NCI-H2081 (cell line): ENCODE results near the gene SETMAR.

ENCODE experiments used
- DNase-seq, 2 experiments: peaks; one replicate each; lab custom pipeline; 2025; lab: John Stamatoyannopoulos, UW

SETMAR gene

DNA sequence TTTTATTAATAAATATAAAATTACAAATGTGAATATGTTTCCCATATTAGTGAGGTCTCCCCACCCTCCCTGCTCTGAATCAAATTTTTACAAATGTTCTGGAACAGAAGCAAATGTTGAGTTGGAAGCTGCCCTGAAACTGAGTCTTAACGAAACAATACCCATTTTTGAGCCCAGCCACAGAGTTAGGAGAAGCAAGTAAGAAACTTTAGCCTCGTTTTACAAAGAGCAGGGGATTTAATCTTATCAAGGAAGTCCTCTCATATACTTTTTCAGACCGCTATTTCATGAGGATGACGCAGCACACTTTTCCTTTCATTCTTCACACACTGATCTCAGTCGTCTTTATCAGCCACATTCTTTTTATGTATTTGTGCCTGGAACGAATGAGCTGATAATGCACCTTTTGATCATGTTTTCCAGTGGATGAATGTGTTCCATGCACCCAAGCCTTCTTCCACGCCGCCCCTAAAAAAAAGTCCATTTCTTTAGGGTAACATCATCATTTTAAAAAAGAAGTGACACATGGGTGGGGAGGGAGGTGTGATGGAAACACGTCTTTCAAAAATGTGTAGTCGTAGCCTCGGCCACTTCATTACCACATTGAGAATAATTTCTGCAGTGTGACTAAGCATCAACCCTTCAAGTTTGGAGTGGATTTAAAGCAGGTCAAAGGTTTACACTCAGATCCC, 48.1 kb downstream of the SETMAR start:
- DNase-seq, result no peak

DNA sequence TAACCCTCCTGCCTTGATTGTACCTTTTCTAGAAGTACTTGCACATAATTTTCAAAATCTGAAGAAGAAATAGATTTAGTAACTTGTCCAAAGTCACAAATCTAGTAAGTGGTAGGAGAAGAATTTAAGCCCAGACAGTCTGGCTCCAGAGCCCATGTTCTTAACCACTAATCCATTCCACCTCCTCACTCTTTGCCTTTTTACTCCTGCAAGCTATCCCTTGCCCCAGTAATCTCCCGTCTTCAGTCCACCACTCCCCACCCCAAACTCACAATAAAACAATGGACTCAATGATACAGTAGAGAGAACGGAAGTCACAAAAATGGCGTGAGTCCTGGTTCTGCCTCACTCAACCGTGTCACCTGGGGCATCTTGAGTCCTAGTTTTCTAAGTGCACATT, 48.7 kb downstream of the SETMAR start:
- DNase-seq, result no peak

DNA sequence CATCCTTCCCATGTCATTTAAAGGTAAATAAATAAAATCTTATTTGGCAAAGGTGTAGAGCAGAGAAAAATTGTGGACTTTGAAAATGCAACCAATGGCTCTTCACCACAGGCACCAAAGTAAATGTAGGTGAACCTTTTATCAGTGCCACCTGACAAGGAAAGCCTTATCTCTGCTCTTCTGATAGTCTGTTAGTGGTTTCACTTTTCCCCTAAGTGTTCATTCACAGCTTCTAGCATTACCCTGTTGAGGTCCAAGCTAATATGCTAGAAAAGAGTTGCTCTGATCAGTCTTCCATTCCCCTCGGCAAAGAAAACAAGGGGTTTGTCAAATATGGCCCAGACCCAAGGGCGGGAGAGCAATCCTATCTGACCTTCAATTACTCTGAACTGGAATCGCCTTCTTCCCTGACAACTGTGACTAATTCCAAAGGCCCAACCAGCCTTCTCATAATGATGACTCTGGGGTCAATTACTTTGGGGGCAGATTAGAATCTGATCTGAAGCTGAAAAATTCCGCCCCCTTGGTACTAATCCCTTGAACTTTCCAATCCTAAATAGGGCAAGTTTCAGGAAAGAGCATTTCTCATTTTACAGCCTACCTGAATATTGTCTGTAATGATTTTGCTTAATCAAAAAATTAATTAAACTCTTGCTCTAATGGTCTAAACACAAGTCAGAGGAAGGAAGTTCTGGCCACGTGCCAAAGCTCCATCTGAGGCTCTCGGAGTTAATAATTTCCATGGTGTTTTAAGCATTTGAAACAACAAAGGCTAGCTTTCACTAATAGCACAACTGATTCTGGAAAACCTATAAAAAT, 52.4 kb downstream of the SETMAR start:
- DNase-seq, result no peak

DNA sequence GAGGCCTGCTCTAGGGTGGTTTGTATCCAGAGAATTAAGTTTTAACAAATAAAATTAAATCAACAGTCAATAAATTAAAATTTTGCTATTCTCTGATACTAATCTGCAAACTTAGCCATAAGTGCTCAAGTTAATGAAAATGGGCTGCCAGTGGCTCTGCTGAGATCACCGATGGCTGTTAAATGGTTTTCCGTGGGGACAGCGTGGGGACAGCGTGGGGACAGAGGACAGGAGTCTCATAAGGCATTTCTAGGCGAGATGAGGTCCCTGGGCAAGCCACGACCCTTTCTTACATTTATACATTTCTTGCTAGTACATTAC, 53.0 kb downstream of the SETMAR start:
- DNase-seq, result no peak

DNA sequence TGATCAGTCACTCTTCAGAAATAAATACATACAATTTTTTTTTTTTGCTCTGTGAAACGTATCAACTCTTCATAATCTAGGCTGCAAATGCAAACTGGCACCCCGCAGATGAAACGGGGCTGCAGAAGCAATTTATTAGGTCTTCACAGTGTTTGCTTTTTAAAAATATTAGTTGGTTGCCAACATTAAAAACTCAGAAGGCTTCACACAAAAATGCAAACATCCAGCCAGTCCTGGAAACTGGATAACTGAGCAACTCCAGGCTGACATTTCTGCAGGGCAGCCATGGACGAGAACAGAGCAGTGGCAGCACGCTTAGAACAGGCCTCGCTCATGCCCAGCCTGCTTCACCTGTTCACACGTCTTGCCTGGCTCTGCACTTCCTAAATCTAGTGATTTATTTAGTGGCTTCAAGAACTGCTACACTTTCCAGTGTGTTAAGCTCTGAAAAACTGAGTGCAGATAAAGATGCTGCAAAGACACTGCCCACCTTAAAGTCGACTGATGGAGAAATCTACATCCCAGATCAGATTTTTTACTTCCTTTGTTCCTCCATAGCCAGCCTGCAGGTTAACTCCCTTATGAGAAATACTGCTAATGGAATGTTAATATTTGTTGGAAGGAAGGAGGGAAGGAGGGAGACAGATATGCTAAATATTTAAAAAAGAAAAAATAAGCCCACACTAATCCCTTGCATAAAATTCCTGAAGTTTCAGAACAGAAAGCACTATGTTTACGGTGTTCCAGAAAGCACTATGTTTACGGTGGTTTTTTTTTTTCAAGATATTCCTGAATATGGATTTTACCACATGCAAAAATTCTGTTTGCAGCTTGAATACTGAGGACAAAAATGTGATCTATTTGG, 53.6 kb downstream of the SETMAR start:
- DNase-seq, result no peak

DNA sequence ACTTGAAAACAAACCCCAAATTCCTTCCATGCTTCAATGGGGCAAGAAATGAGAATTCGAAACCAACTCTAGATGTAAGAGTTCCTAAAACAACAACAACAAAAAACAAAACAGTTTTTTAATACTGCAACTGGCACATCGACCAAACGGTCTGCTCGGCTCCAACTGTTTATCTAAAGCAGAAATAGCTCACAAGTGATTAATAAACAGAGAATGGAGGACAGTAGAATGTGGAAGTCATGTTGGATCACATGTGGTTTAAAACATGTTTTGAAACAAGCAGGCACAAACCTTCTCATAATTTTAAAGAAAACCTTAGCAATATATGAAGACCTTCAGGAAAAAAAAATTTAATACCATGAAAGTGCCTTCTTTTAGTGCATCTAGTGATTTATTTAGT, 55.1 kb downstream of the SETMAR start:
- no peak for DNase-seq

DNA sequence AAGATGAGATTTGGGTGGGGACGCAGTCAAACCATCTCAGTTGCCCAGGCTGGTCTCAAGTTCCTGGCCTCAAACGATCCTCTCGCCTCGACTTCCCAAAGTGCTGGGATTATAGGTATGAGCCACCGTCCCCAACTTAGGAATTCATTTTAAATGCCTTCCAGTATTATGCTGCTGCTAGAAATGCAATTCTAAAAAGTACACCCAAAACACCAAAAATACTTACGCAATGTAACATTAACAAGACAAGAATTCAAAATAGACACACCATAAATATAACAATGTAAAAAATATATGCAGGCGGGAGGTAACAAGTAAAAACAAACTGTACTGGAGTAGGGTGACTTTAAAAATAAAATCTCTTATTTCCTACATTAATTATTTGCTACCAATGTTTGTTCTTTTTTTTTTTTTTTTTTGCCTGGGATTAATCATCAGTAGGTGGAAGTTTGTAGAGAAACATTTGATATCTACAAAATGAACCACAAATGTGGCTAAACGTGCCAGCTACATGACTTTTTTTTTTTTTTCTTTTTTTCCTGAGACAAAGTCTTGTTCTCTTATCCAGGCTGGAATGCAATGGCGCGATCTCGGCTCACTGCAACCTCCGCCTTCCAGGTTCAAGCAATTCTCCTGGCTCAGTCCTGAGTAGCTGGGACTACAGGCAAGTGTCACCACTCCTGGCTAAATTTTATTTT, 56.8 kb downstream of the SETMAR start:
- DNase-seq, result no peak

DNA sequence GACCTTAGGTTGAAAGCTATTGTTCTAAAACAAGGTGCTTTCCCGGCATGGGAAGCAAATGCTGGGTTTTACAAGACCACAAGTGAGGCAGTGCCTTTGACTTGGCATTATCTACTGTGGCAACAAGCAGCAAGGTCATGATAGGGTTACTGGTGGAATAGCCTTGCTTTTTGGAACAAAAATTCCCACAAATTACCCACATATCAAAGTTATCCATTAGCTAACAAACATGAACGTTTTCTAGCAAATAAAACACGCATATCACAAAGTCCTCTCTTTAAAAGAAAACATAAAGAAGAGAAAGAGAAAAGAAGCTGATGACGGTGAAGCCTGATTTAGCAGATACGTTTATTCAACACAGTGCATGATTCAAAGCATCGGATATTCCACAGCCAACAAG, 57.6 kb downstream of the SETMAR start:
- no peak for DNase-seq

DNA sequence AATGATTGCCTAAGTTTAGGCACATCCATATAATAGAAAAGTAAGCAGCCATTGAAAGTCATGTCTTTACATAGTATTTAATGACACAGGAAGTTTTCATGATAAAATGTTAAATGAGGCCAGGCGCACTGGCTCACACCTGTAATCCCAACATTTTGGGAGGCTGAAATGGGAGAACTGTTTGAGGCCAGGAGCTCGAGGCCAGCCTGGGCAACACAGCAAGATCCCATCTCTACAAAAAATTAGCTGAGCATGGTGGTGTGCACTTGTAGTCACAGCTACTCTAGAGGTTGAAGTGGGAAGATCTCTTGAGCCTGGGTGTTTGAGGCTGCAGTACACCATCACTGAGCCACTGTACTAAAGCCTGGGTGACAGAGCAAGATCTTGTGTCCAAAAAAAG, 59.4 kb downstream of the SETMAR start:
- no peak for DNase-seq
